ENCODE results near the gene SHH. TPM values are rescaled to one million over a fixed set of nuclear protein-coding genes. Genes with fewer than 3 reads are reported as not detected.
"Not testable (repeated sequence)": the region's sequence is repeated elsewhere in the genome, so short reads cannot be mapped to it uniquely, and the experiment has no call there.

Gene SHH
- polyA plus RNA-seq, 10 donors, result 0.04 to 4.6 (median 0.07) TPM

- DNase-seq, result no peak
Measured at GRCh38 chr7:155820788-155821187, 8.5 kb upstream of the SHH start.

DNA sequence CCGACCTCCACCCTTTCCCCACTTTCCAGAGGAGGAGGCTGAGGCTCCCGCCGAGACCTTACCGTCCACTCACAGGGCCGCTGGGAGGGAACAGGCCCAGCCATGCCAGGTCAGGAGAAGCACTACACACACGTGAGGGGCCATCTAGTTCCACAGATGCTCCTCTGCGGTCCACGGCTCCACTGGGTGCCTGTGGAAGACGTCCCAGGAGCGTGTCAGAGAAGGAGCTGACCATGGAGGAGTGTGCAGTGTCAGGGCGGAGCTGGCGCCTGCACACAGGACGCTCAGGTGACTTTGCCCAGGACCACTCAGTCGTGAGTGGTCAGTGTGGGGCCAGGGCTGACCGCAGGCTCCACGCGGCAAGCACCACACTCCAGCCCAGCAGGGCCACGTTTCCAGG is 8.0 kb upstream of the SHH start:
- DNase-seq, result no peak

DNA sequence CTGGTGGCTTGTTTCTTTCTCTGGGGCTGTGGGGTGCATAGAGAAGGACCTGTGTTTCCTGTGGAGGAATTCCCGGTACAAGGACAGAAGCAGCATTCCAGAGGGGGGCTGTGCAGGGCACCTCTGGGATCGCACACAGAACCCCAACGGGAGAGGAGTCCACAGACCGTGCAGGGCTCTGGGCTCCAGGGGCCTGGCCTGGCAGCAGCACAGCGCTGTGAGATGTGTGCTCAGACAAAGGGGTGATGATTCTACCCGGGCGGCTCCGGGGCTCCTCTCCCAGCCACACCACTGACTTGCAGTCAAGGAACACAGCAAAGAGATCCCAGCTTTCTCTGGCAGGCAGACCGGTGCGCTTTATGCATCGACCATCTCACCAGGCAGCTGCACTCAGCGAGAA is 6.9 kb upstream of the SHH start:
- DNase-seq, result no peak

GRCh38 chr7:155818820-155819168 is 6.5 kb upstream of the SHH start:
- DNase-seq, result no peak

DNA sequence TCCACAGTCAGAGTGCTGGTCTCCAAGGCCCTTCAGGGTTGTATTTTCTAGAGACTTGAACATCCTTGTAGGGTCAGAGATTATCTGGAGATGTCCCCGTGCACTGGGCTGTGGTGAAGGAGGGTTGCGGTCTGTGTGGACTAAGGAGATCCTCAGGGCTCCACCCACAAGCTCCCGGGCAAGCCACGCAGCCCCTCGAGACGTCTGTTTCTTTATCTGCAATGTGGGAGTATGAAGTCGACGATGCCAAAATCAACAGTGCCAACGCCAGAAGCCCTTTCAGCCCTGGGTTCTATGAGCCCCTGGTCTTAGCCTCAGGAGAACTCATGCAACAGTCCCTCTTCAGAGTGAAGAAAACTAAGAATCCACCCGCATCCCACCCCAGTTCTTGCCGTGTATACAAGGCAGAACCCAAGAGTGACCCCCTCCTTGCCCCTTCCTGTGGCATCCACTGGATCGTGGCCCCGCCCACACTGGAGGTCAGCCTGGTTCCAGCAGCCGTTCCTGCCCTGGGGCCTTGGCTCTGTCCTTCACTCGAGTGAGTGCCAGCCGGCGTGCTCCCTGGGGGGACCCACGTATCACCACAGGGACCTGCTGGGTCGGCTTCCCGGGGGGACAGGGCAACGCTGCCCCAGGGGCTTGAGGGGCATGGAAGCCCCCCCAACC is 6.0 kb upstream of the SHH start:
- DNase-seq, result no peak

DNA sequence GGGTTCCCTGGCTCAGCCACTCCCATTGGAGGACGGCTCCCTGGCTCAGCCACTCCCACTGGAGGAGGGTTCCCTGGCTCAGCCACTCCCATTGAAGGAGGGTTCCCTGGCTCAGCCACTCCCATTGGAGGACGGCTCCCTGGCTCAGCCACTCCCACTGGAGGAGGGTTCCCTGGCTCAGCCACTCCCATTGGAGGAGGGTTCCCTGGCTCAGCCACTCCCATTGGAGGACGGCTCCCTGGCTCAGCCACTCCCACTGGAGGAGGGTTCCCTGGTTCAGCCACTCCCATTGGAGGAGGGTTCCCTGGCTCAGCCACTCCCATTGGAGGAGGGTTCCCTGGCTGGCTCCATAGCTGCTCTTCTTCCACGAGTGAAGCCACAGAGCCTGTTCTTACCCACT is 5.3 kb upstream of the SHH start:
- DNase-seq, result not testable (repeated sequence)

DNA sequence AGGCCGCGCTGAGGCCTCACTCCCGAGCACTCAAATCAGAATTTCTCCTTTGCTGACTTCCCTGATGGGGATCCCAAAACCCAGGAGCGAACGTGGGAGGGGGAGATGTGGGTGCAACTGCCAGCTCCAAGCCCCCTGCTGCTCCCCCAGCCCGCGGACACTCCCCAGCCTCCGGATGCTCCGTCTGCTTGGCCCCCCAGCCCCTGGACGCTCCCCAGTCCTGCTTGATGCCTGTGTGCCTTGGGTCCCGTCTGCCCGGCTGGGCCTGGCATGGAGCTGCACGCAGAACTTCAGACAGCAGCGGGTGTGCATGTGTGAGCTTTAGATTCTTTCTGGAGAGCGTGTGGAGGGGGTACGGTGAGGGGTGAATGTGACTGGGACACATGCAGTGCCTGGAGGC is 4.7 kb upstream of the SHH start:
- no peak for DNase-seq

- DNase-seq, result no peak
Measured at GRCh38 chr7:155816192-155816508, 3.9 kb upstream of the SHH start.

- no peak for DNase-seq
Measured at GRCh38 chr7:155815332-155816191, 3.3 kb upstream of the SHH start.

DNA sequence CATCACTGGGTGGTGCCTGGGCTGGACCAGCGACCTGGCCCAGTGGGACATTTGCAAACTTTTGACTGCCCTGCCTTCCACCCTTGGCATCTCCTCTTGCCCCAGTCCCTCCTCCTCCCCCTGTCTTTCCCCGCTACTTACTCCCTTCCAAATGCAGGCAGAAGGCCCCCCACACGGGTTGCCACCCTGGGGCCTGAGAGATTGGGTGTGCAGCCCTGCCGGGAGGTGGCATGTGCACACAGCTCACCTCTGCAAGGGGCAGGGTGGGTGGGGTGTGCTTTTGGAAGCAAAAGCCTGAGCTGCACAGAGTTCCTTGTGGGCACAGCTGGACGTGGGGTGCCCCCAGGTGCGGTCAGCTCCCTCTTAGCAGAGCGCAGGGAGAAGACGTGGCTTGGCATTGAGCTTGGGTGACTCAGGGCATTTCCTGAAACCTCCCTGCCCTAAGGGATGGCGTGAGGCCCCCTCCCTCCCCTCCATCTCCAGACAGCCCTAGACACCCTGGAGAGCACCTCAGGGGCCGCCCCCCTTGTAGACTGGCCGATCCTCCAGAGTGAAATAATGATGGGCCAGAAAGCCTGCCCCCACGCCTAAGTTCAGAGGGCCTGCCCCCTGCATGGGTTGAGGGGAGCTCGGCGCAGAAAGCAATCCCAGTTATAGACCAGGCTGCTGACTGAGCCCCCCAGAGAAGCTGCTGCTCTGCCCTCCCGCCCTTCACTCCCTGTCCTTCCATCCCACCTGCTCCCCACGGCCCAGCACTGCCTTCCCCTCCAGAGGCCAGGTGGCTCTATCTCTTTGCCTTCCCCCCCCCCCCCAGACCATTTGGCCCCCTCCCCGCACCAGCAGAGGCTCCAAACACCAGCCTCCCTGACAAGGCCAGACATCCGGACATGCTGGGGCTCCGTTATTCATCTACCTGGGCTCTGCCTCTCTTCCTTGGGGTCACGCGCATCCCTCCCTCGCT is 2.3 kb upstream of the SHH start:
- no peak for DNase-seq

DNA sequence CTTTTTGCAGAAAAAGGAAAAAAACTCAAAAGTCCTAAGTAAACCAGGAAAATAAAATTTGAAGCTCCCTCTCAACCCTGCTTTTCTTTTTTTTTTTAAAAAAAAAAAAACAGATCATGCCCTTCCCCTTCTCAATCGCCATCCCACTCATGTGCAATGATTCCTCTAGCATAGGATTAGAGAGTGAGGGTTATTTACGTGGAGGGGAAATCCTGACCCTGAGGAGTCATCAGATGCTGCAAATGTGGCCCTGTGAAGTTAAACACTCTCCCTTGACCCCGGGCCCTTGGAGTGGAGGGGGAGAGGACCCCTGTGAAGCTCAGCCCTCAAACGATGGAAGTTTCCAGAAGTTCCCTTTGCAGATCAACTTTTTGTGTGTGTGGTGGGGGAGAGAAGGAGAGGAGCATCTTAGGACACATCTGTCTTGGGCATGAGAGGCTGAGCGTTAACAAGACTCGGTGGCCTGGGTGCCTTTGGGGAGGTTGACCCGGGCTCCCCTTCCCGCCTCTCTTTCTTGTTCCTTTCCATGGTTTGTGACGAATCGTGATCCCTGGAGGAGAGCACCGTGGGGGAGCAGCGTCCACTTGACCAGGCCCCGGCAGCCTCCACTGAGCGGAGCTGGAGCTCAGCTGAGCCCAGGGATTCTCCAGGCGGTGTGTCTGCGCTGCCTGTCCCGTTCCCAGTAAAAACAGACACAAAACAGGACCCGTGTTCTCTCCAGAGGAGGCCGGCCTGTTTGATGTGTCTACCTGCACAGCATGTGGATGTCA is 1.5 kb upstream of the SHH start:
- no peak for DNase-seq

DNA sequence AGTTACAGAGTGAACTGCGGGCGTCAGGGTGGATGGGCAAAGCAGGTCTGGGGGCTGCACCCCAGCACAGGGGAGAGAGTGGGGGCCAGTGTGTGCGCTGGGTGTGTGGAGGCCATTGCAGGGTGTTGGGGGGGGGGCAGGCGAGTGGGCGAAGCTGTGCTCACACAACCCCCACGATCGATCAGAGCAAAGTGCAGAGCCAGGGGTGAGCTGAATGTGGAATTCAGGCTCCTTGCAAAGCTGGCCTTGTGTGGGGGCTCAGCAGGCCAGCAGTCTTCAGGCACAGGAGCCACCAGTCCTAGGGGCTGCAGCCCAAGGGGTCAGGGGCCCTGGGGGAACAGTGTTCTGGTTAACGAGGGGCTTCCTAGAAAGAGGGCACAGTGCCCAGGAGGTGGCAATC is 862 bp upstream of the SHH start:
- DNase-seq, result no peak

DNA sequence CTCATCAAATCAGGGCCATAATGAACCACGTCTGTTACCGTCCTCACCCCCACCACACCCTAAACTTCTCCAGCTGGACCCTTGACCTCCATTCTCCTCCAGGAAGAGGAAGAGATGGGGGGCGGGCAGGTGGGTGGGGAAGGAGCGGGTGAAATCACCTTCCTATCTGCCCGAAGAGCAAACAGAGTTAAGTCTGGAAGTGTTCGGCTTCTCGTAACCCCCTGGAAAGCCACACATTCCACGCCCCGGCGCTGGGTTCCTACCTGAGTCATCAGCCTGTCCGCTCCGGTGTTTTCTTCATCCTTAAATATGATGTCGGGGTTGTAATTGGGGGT is 736 bp downstream of the SHH start:
- DNase-seq, result no peak

- DNase-seq, result no peak
Measured at GRCh38 chr7:155810770-155811559, 1.3 kb downstream of the SHH start.

GRCh38 chr7:155809947-155810769 is 2.1 kb downstream of the SHH start:
- DNase-seq, result no peak

GRCh38 chr7:155809332-155809946 is 2.8 kb downstream of the SHH start:
- no peak for DNase-seq

DNA sequence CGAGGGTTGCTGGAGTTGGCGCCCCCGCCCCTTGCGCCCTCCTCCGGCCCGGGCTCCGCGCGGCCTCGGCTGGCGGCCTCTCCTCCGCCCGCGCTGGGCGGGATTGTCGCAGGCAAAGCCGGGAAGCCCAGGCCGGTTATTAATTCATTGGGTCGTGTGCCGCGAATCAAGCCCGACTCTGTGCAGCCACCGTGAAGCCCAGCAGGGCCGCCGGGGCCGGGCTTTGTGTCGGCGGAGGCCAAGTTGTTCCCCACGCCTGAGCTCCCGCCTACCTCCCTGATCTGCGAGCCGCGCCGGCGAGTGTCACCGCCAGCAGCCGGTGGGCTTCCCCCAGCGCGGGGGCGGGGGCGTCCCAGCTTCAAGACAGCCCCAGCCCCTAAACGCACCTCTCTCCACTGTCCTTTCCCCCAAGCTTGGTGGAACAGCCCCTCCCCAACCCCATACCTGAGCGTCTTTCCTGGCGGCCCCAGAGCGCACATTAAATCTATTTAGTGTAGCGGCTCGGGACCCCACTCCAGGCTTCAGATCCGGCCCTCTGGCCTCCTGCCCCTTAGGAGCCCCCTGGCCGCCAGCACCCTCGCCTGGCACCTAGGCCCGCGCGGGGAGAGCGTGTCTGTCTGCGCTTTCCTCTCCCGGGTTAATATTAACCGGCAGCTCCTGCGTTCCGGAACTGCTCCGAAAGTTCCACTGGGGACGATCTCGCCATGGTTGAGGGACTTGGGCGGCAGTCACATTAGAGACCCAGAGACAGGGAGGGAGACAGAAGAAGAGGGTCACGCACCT is 3.5 kb downstream of the SHH start:
- no peak for DNase-seq

GRCh38 chr7:155807789-155808548 is 4.3 kb downstream of the SHH start:
- no peak for DNase-seq

Measured in muscle of back (tissue), 11 donors.